Esophagus muscularis mucosa (tissue), 3 donors: ENCODE results near the gene TNPO1.

ENCODE experiments used
- EP300 ChIP-seq: sonication (generic); formaldehyde crosslinking; IDR thresholded peaks from one replicate; pipeline ENCODE4 v1.6.1; 2017; ENCODE audit warnings: antibody characterized with exemption
- TF ChIP-seq, protein P1 (sequence below), 3 experiments: fragments of 200-600 bp in 2 of 3; fragments of 450-650 bp in 1 of 3; sonication (generic) in 2 of 3; IDR thresholded peaks; one replicate each; pipeline ENCODE4 v1.5.1; 2017 to 2019; ENCODE audit warnings: antibody characterized with exemption in 3 of 3, mild to moderate bottlenecking in 2 of 3, moderate library complexity in 1 of 3

DNA sequence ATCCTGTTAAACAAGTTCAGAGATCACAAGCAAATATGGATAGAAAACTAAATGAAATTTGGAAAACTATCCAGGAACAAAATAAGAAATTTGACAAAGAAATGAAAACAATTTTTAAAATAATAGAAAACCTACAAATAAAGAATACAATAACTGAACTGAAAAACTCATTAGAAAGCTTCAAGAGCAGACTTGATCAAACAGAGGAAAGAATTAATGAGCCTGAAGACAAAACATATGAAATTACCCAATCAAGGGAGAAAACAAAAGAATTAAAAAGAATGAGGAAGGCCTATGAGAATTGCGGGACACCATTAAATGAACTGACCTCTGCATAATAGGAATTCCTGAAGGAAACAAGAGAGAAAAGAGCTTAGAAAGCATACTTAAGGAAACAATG, 39.8 kb upstream of the TNPO1 start:
- TF ChIP-seq, protein P1, sequence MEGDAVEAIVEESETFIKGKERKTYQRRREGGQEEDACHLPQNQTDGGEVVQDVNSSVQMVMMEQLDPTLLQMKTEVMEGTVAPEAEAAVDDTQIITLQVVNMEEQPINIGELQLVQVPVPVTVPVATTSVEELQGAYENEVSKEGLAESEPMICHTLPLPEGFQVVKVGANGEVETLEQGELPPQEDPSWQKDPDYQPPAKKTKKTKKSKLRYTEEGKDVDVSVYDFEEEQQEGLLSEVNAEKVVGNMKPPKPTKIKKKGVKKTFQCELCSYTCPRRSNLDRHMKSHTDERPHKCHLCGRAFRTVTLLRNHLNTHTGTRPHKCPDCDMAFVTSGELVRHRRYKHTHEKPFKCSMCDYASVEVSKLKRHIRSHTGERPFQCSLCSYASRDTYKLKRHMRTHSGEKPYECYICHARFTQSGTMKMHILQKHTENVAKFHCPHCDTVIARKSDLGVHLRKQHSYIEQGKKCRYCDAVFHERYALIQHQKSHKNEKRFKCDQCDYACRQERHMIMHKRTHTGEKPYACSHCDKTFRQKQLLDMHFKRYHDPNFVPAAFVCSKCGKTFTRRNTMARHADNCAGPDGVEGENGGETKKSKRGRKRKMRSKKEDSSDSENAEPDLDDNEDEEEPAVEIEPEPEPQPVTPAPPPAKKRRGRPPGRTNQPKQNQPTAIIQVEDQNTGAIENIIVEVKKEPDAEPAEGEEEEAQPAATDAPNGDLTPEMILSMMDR (IDR thresholded peaks at IDR 0.05), result no peak
- TF ChIP-seq EP300, result no peak
